ENCODE measurements around the gene KIF21B.

GRCh38 chr1:201025571-201026002 is 2.1 kb upstream of the KIF21B start:
- no peak for TF ChIP-seq EZH2 (IDR thresholded peaks at IDR 0.05; ENCODE audit: insufficient read depth, poor library complexity, severe bottlenecking)
- TF ChIP-seq EZH2phosphoT487 (IDR thresholded peaks at IDR 0.05; ENCODE audit: insufficient read depth, low read depth), result no peak

All from GM23248 (cell line).